PC-9 (cell line): ENCODE measurements around the gene BSND.

Experiments used
- EZH2 ChIP-seq: fragments of 200-600 bp; sonication (generic); IDR thresholded peaks from 2 replicates; pipeline ENCODE4 v1.8.0; 2017; ENCODE audit warnings: antibody characterized with exemption, low read depth
- TF ChIP-seq, protein P1 (sequence below): fragments of 200-600 bp; sonication (generic); conservative IDR thresholded peaks from 2 replicates; pipeline ENCODE4 v1.6.1; 2017; ENCODE audit warnings: mixed run types, antibody characterized with exemption, mild to moderate bottlenecking, moderate library complexity

DNA sequence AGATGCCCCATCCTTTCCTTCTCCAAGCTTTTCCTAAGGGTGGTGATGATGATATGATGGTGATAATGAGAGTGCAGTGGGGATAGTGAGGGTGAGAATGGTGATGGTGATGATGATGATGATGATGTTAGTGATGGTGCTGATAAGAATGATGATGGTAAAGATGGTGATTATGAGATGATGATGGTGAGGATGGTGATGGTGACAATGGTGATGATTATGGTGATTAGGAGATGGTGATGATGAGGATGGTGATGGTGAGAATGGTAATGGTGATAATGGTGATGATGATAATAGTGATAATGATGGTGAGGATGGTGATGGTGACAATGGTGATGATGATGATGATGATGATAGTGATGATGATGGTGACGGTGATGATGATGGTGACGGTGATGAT is 4.0 kb downstream of the BSND start:
- TF ChIP-seq, protein P1, sequence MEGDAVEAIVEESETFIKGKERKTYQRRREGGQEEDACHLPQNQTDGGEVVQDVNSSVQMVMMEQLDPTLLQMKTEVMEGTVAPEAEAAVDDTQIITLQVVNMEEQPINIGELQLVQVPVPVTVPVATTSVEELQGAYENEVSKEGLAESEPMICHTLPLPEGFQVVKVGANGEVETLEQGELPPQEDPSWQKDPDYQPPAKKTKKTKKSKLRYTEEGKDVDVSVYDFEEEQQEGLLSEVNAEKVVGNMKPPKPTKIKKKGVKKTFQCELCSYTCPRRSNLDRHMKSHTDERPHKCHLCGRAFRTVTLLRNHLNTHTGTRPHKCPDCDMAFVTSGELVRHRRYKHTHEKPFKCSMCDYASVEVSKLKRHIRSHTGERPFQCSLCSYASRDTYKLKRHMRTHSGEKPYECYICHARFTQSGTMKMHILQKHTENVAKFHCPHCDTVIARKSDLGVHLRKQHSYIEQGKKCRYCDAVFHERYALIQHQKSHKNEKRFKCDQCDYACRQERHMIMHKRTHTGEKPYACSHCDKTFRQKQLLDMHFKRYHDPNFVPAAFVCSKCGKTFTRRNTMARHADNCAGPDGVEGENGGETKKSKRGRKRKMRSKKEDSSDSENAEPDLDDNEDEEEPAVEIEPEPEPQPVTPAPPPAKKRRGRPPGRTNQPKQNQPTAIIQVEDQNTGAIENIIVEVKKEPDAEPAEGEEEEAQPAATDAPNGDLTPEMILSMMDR, result no peak
- TF ChIP-seq EZH2, result no peak
